ENCODE data around the gene MAST3.
"Not testable (repeated sequence)": the region's sequence is repeated elsewhere in the genome, so short reads cannot be mapped to it uniquely, and the experiment has no call there.

MAST3 gene

GRCh38 chr19:18149596-18149975 is 52.0 kb downstream of the MAST3 start:
- H3K9me3 Mint-ChIP-seq, result no peaks in the 10 kb centered on the region
- DNase-seq, result no peak
- H3K27ac Mint-ChIP-seq, result no peak overlapping the region
- ATAC-seq, result no peak
- peaks cover 13% of the 10 kb centered on the region for H3K36me3 Mint-ChIP-seq (ENCODE audit: low read depth)
- peaks cover 27% of the 10 kb centered on the region for H3K4me1 Mint-ChIP-seq
- H3K4me3 Mint-ChIP-seq, result no peak overlapping the region
- H3K27me3 Mint-ChIP-seq, result no peaks in the 10 kb centered on the region

GRCh38 chr19:18150776-18151624 is 53.4 kb downstream of the MAST3 start:
- H3K4me3 Mint-ChIP-seq, result peak overlapping the region; percentile 79
- peak overlapping the region; percentile 99 for H3K27ac Mint-ChIP-seq
- H3K36me3 Mint-ChIP-seq (ENCODE audit: low read depth), result peaks cover 11% of the 10 kb centered on the region
- DNase-seq (no peak), ATAC-seq (no peak)
- peaks cover 28% of the 10 kb centered on the region for H3K4me1 Mint-ChIP-seq
- no peaks in the 10 kb centered on the region for H3K9me3 Mint-ChIP-seq
- no peaks in the 10 kb centered on the region for H3K27me3 Mint-ChIP-seq

- ATAC-seq (peak; percentile 80), DNase-seq (peak; percentile 99)
- Mint-ChIP-seq H3K4me3 (peak overlapping the region; percentile 79), H3K36me3 (ENCODE audit: low read depth) (peaks cover 7% of the 10 kb centered on the region), H3K9me3 (no peaks in the 10 kb centered on the region), H3K4me1 (peaks cover 28% of the 10 kb centered on the region), H3K27me3 (no peaks in the 10 kb centered on the region), H3K27ac (peak overlapping the region; percentile 99)
These were observed 54.9 kb downstream of the MAST3 start for GRCh38 chr19:18152442-18152816.

- Mint-ChIP-seq H3K27ac (peak within 1 kb of the TSS; percentile 99), H3K9me3 (no peaks in the 10 kb centered on the region), H3K4me3 (peak within 1 kb of the TSS; percentile 83), H3K27me3 (no peaks in the 10 kb centered on the region), H3K36me3 (ENCODE audit: low read depth) (peaks cover 5% of the 10 kb centered on the region), H3K4me1 (peaks cover 28% of the 10 kb centered on the region)
- ATAC-seq, result peak; percentile 95
- peak; percentile 100 for DNase-seq
These were observed 55.4 kb downstream of the MAST3 start, which contains the start of gene PIK3R2 for GRCh38 chr19:18152817-18153555. TSS of gene PIK3R2 (plus strand) at chr19:18153163. CDS start at chr19:18155880, 2,717 bp downstream.

- DNase-seq, result peak; percentile 31
- peak overlapping the region; percentile 64 for H3K27ac Mint-ChIP-seq
- H3K4me1 Mint-ChIP-seq, result peaks cover 28% of the 10 kb centered on the region
- no peaks in the 10 kb centered on the region for H3K9me3 Mint-ChIP-seq
- no peak for ATAC-seq
- no peaks in the 10 kb centered on the region for H3K27me3 Mint-ChIP-seq
- peaks cover 2% of the 10 kb centered on the region for H3K36me3 Mint-ChIP-seq (ENCODE audit: low read depth)
- peak overlapping the region; percentile 83 for H3K4me3 Mint-ChIP-seq
These were observed 56.1 kb downstream of the MAST3 start for GRCh38 chr19:18153556-18154134.

GRCh38 chr19:18155095-18156087 is 57.8 kb downstream of the MAST3 start:
- Mint-ChIP-seq H3K36me3 (ENCODE audit: low read depth) (peaks cover 3% of the 10 kb centered on the region), H3K4me1 (peaks cover 31% of the 10 kb centered on the region), H3K27me3 (no peaks in the 10 kb centered on the region), H3K4me3 (no peak overlapping the region), H3K27ac (no peak overlapping the region), H3K9me3 (no peaks in the 10 kb centered on the region)
- DNase-seq, result no peak
- no peak for ATAC-seq

- no peaks in the 10 kb centered on the region for H3K9me3 Mint-ChIP-seq
- H3K27ac Mint-ChIP-seq, result no peak overlapping the region
- no peak overlapping the region for H3K4me3 Mint-ChIP-seq
- ATAC-seq (no peak), DNase-seq (no peak)
- peaks cover 4% of the 10 kb centered on the region for H3K36me3 Mint-ChIP-seq (ENCODE audit: low read depth)
- peaks cover 32% of the 10 kb centered on the region for H3K4me1 Mint-ChIP-seq
- H3K27me3 Mint-ChIP-seq, result no peaks in the 10 kb centered on the region
These were observed 58.7 kb downstream of the MAST3 start for GRCh38 chr19:18156268-18156667.

- H3K27me3 Mint-ChIP-seq, result no peaks in the 10 kb centered on the region
- H3K36me3 Mint-ChIP-seq (ENCODE audit: low read depth), result peaks cover 4% of the 10 kb centered on the region
- no peak overlapping the region for H3K4me3 Mint-ChIP-seq
- H3K9me3 Mint-ChIP-seq, result no peaks in the 10 kb centered on the region
- DNase-seq, result no peak
- H3K27ac Mint-ChIP-seq, result no peak overlapping the region
- peaks cover 28% of the 10 kb centered on the region for H3K4me1 Mint-ChIP-seq
- no peak for ATAC-seq
These were observed 59.4 kb downstream of the MAST3 start for GRCh38 chr19:18156841-18157464.

- H3K27ac Mint-ChIP-seq, result no peak overlapping the region
- no peak for ATAC-seq
- H3K27me3 Mint-ChIP-seq, result no peaks in the 10 kb centered on the region
- H3K36me3 Mint-ChIP-seq (ENCODE audit: low read depth), result peaks cover 4% of the 10 kb centered on the region
- no peaks in the 10 kb centered on the region for H3K9me3 Mint-ChIP-seq
- no peak for DNase-seq
- peaks cover 21% of the 10 kb centered on the region for H3K4me1 Mint-ChIP-seq
- H3K4me3 Mint-ChIP-seq, result no peak overlapping the region
These were observed 60.0 kb downstream of the MAST3 start for GRCh38 chr19:18157465-18158063.

GRCh38 chr19:18158467-18158866 is 60.9 kb downstream of the MAST3 start:
- Mint-ChIP-seq H3K4me3 (no peak overlapping the region), H3K4me1 (peaks cover 19% of the 10 kb centered on the region), H3K9me3 (no peaks in the 10 kb centered on the region), H3K27ac (no peak overlapping the region), H3K27me3 (no peaks in the 10 kb centered on the region), H3K36me3 (ENCODE audit: low read depth) (peaks cover 11% of the 10 kb centered on the region)
- ATAC-seq (no peak), DNase-seq (no peak)

GRCh38 chr19:18159059-18159616 is 61.6 kb downstream of the MAST3 start:
- not testable (repeated sequence) for H3K9me3 Mint-ChIP-seq, H3K4me3 Mint-ChIP-seq, ATAC-seq, H3K27ac Mint-ChIP-seq, H3K27me3 Mint-ChIP-seq, DNase-seq
- H3K4me1 Mint-ChIP-seq, result peaks cover 15% of the 10 kb centered on the region
- peaks cover 11% of the 10 kb centered on the region for H3K36me3 Mint-ChIP-seq (ENCODE audit: low read depth)

- Mint-ChIP-seq H3K4me1 (peaks cover 9% of the 10 kb centered on the region), H3K27me3 (no peaks in the 10 kb centered on the region), H3K36me3 (ENCODE audit: low read depth) (peaks cover 11% of the 10 kb centered on the region), H3K9me3 (no peaks in the 10 kb centered on the region), H3K27ac (no peak overlapping the region), H3K4me3 (no peak overlapping the region)
- no peak for DNase-seq
- ATAC-seq, result no peak
These were observed 62.2 kb downstream of the MAST3 start for GRCh38 chr19:18159810-18160209.

- H3K36me3 Mint-ChIP-seq (ENCODE audit: low read depth), result peaks cover 12% of the 10 kb centered on the region
- DNase-seq (no peak), ATAC-seq (peak; percentile 10)
- H3K27ac Mint-ChIP-seq, result peak overlapping the region; percentile 42
- H3K9me3 Mint-ChIP-seq, result no peaks in the 10 kb centered on the region
- no peaks in the 10 kb centered on the region for H3K27me3 Mint-ChIP-seq
- peak overlapping the region; percentile 75 for H3K4me3 Mint-ChIP-seq
- peaks cover 9% of the 10 kb centered on the region for H3K4me1 Mint-ChIP-seq
These were observed 63.0 kb downstream of the MAST3 start for GRCh38 chr19:18160493-18160970.

Data from activated naive CD8-positive, alpha-beta T cell treated with anti-CD3 and anti-CD28 coated beads, Interleukin-2, amount 50 U/mL, for 24 hours (primary cell).